Activated T-cell treated with anti-CD3 and anti-CD28 coated beads, Interleukin-2, amount 50 U/mL, for 1 hour (primary cell): ENCODE data around the gene TMEM167A.
"Not testable (repeated sequence)": the region's sequence is repeated elsewhere in the genome, so short reads cannot be mapped to it uniquely, and the experiment has no call there.

Experiments
- DNase-seq: peaks from one replicate; pipeline ENCODE4 v3.0.0-alpha.2; 2020

Gene TMEM167A

DNA sequence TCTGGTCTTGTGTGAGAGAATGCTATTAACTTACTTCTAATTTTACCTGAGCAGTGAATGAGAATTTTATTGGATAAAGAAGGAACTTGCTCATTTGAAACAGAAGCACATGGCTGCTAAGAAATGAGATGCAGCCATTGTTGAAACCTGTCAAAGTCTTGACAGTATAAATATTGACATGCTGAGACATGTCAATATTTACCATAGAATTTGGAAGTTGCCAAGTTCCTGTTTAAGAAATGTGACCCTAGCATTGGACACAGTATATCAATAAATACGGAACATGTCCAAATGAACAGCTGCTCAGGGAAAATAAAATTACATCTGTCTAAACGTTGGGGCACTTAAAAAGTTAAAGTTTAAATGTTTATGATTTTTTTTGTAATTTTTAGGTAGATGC, 7.9 kb upstream of the TMEM167A start:
- no peak for DNase-seq

GRCh38 chr5:83084336-83084735, 7.1 kb upstream of the TMEM167A start:
- no peak for DNase-seq

GRCh38 chr5:83082750-83083149, 5.6 kb upstream of the TMEM167A start:
- DNase-seq, result no peak

DNA sequence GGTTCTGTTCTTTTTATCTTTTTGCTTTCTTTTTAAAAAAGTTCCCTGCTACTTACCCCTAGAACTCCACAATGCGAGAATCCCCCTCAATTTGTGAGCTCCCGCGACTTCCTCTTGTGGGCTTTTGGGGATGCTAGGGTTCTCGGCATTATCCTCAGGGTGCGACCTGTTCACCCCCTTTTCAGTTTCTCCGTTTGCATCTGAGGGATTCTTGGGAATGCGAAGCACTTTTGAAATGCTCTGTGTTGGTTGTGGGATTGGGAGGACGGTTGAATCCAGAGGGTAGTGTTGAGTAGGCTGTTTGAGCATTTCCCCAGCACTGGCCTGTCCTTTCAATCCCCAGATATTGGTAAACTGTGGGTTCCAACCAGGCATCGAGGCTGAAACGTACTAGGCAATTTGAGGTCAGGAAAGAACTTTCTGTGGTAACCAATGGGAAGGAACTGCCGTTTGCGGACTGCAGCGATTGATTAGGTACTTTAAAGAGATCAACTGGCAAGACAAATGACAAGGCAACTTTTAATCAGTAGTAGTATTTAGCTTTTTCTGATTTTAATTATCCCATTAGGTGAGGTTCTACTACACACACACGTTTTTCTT, 568 bp upstream of the TMEM167A start:
- no peak for DNase-seq

- DNase-seq, result no peak
Measured at GRCh38 chr5:83072966-83073365, 4.2 kb downstream of the TMEM167A start.

DNA sequence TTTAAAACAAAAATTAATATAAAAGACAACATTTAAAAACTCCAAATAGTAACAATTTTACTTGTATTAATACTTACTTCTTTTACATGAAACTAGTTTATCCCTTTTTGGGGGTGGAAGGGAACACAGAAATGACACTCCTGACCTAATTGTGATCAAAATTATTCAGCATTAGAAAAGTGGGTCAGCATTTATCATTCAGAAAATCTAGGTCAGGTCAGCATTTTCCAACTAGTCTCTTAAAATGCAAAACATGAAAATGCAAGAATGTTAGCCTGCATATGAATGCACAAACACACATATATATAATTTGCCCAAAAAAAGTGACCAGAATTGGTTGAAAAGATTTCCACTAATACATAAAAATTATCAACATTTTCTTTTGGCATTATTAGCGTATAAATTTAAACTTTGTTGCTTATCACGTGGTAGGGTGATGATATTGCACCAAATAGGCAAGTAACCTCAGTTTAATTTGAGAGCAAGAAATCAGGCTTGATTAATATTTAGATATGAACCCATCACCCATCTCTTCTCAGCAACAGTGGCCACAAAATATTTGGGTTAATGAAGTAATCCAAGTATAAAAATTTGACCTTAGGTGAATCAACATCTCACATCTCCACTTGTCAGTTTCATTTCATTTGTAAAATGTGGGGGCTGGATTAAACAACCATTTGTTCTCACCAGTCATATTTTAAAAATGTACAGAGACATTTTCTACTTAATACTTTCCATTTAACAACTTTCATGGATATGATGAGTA, 5.7 kb downstream of the TMEM167A start:
- DNase-seq, result no peak

DNA sequence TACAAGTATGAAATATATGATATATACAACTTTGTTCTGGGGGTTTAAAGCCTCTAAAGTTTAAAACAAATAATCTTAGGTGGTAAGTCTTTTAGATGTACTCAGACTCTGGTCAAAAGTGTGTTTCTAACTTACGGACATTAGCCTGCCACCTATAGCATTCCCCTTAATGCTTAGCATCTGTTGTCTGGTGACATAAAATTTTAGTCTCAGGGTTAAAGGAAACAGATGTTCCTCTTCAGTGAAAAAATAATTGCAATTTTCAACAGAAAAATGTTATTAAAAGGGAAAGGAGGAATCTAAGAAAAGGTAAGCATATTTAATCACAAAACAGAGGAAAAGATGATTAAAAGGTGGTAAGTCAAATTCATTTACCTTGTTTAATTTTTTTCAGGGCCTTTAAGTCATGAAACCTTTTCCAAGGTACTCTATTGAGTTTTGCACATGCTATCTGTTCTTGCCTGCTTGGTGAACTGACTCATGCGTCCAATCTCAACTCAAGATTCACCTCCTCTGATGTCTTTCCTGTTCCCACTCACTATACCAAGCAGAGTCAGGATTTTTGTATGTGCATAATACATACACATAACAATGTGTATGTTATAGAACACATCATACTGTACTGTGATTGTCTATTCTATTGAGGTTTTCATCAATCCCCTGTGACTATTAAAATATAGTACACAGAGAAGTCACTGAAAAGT, 7.9 kb downstream of the TMEM167A start:
- DNase-seq, result no peak

GRCh38 chr5:83067377-83067776, 9.8 kb downstream of the TMEM167A start:
- DNase-seq, result not testable (repeated sequence)

DNA sequence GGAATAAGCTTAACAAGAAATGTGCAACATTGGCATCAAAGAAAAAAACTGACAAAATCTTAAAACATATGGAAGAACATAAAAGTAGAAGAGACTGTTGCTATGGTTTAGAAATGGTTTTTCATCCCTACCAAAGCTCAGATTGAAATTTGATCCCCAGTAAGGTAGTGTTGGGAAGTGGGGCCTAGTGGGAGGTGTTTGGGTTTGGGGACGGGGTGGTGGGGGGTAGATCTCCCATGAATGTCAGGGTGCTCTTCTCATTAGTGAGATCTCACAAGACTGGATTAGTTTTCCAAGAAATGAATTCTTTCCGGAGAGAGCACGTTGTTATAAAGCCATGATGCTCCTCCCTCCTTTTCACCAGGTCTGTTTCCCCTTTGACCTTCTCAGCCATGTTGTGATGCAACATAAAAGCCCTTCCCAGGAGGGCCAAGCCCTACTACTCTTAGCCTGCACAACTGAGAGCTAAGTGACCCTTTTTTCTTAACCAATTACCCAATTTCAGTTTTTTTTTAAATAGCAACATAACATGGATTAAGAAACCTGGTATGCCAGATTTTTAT, 10.6 kb downstream of the TMEM167A start:
- DNase-seq, result no peak

- no peak for DNase-seq
Measured at GRCh38 chr5:83059341-83059740, 17.9 kb downstream of the TMEM167A start.

GRCh38 chr5:83058726-83059125, 18.5 kb downstream of the TMEM167A start:
- DNase-seq, result no peak

DNA sequence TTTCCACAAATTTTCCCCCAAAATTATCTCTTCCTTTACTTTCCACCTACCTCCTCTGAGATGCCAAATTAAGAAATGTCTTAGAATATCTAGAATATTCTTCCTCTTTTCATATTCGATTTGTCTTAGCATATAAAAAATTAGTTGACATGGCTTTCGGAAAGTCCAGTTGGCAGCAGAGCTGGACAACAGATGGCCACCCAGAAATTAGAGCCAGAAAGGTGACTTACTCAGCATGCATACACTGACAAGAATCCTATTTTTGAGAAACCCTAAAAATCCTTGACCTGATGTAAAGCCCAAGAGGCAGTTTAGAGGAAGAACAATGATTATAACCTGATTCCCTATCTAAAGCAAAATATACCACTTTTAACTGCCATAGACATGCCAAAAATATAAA, 22.0 kb downstream of the TMEM167A start:
- no peak for DNase-seq

DNA sequence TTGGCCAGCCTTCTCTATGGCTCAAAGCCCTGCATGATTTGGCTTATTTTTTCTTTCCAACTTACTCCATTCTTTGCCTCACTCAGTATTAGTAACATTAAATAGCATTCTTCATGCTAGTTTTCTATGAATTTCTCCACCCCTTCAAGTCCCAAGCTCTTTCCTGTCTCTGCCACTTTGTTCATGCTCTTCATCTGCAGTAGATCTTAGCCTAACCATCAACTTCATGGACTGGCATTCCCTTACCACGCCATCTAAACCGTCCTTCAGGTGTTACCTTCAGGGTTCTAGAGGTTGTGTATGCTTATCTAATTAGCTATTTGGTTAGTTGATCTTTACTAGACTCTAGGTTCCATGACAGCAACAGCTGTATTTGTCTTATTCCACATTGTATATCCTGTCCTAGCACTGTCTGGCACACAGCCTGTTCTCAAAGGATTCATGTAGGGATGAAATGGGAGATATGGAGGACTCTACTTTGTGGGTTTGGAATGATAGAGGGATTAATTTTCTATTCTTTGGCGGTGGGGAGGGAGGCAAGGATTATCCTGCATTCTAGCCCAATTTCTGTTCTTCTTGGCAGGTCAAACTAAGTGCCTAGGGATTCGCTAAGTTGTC, 26.4 kb downstream of the TMEM167A start:
- no peak for DNase-seq

DNA sequence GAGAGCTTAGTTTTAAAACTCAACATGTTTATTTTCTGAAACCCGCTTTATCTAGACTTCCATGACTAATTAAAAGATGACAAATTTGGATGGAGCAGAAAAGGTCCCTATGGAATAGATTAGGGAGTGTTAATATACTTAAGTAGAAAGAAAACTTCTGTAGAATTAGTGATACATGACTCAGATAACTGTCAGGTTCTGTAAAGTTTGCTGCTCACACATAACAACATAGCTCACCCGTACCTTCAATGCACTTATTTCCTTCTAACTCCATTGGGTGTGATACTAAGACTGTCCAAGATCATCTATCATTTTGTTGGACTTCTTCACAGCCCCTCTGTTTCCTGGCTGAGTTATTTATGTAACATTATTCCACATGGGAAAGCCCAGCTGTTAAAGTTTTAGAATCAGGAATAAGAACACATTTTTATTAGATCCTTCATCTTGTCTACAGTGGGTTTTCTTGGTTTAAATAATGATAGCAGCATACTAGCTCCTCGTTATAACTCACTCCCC, 27.8 kb downstream of the TMEM167A start:
- no peak for DNase-seq

DNA sequence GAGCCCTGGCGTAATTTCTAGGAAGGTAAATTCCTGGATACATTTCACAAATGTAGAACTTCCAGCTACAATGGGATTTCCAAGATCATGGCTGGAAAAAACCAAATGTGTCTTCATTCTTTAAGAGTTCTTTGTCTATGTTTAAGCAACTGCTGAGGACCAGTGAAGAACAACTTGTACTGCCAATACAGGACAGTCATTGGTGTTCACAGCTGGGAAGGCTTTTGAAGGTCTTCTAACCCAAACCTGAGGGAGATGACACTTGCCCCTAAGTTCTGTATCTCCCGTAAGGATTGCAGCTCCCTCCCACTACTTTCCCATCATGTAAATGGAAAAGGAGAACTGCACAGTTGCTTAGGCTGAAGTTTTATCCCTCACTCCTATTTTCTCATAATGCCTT, 28.4 kb downstream of the TMEM167A start:
- DNase-seq, result no peak

GRCh38 chr5:83048277-83048676, 28.9 kb downstream of the TMEM167A start:
- DNase-seq, result no peak

DNA sequence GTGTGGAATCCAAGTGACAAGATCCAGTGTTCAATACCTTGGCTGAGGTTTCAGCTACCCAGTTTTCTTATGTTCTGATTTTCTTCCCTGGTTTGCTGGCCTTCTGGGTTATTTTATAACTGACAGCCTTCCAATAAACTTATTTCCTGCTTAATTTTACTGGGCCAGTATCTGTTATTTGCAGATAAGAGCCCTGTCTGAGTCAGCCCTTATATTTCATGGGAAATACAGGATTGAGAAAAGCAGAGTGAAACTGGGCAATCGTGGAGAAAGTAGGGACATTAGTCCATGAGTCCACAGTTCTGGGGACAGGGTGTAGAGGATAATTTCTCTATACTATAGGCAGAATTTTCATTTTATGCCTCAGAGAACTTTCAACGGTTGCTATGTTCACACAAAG, 32.3 kb downstream of the TMEM167A start:
- DNase-seq, result no peak

- DNase-seq, result no peak
Measured at GRCh38 chr5:83042507-83042906, 34.7 kb downstream of the TMEM167A start.

GRCh38 chr5:83038924-83039323, 38.3 kb downstream of the TMEM167A start:
- no peak for DNase-seq

DNA sequence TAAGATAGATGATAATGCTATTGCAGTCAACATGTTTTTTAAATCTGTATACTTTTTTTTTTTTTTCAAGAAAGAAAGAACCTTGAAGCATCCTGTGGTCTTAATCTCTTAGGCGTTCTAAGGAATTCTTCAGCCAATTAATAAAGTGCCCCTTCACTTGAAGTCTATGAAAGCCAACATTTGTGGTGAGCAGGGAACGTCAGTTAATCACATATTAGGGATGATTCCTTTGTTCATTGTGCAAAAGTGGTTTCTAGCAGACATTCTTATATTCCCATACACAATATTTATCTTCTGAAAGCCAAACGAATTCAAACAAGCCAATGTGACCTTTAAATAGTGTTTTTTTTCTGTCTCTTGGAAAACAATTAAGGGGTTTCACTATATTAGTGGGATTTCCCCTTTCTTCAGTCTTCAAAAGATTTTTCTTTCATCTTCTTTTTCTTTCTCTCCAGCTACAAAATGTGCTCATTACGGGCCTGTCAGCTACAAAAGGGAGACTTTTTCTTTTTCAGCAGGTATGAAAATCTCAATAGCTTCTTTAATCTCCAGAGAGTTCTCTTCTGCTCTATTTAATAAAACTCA, 40.1 kb downstream of the TMEM167A start:
- no peak for DNase-seq

GRCh38 chr5:83035373-83036100, 41.7 kb downstream of the TMEM167A start:
- DNase-seq, result no peak
